ENCODE measurements around the gene UBR4. TPM values are rescaled to one million over a fixed set of nuclear protein-coding genes. Genes with fewer than 3 reads are reported as not detected.

The UBR4 gene
- total RNA-seq, 4 donors from 2014 or later = 214 to 324 (median 272) TPM

DNA sequence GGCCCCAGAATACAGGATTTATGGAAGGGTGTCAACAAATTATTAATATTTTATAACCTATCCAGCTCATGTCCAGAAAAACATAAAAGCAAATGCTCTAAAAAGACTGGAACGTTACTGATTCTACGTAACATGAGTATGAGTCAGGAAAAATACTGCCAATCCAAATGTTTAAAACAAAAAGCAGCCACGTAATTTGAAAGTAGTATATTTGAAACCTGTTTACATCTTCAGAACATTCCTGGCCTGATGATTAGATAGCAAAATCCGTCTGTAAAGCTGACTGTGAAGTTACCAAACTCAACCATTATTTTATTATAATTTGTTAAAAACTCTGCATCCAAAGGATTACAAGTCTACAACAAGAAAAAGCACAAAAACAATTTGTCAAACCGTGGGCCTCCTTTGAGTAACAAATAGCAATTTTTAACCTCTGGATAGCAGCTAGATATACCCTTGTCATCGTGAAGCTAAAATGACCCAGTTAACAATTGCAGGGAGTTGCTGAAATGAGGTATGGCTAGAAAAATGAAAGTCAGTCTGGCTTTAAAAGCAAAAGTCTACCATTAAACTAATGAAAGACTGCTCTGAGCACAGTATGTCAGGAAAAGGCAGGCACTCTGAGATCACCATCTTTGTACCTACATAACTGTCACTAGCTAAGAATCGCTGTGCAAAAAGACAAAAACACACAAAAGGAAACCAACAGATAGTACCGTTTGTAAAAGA is 1.2 kb downstream of the UBR4 start:
- WGBS = 13% methylated on average over 8 of the region's 8 CpGs
- Histone ChIP-seq H3K36me3 (peaks cover 4% of the 10 kb centered on the region), H3K4me1 (peaks cover 57% of the 10 kb centered on the region), H3K27me3 (no peaks in the 10 kb centered on the region), H3K9me3 (no peaks in the 10 kb centered on the region), H3K4me3 (peak overlapping the region; percentile 92), H3K27ac (peak overlapping the region; percentile 91)
- DNase-seq (ENCODE audit: low spot score in 2 of 2) = no peak
- TF ChIP-seq, protein P1, sequence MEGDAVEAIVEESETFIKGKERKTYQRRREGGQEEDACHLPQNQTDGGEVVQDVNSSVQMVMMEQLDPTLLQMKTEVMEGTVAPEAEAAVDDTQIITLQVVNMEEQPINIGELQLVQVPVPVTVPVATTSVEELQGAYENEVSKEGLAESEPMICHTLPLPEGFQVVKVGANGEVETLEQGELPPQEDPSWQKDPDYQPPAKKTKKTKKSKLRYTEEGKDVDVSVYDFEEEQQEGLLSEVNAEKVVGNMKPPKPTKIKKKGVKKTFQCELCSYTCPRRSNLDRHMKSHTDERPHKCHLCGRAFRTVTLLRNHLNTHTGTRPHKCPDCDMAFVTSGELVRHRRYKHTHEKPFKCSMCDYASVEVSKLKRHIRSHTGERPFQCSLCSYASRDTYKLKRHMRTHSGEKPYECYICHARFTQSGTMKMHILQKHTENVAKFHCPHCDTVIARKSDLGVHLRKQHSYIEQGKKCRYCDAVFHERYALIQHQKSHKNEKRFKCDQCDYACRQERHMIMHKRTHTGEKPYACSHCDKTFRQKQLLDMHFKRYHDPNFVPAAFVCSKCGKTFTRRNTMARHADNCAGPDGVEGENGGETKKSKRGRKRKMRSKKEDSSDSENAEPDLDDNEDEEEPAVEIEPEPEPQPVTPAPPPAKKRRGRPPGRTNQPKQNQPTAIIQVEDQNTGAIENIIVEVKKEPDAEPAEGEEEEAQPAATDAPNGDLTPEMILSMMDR (IDR thresholded peaks at IDR 0.05) = no peak
- TF ChIP-seq POLR2AphosphoS5 (IDR thresholded peaks at IDR 0.05) = no peak
- no peak for TF ChIP-seq POLR2A (IDR thresholded peaks at IDR 0.05)
- TF ChIP-seq EP300 (IDR thresholded peaks at IDR 0.05) = no peak

DNA sequence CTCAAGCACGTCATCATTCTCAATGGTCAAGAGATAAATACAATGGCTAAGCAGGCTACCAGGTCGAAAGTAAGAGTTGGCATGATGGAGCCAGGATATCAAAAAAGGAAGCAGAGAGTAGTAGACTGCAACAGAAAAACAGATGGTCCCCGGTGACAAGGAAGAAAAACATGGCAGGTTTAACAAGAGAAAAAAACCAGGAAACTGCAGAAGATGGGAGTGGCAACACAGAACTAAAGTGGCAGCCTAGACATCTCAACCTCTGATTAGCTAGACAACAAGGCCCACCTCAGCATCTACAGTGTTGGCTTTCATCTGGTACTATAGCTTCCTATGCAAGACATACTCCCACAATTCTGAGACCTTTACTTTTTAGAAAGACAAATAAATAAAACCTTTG is 3.1 kb downstream of the UBR4 start:
- 78% methylated on average over 3 of the region's 3 CpGs for WGBS

DNA sequence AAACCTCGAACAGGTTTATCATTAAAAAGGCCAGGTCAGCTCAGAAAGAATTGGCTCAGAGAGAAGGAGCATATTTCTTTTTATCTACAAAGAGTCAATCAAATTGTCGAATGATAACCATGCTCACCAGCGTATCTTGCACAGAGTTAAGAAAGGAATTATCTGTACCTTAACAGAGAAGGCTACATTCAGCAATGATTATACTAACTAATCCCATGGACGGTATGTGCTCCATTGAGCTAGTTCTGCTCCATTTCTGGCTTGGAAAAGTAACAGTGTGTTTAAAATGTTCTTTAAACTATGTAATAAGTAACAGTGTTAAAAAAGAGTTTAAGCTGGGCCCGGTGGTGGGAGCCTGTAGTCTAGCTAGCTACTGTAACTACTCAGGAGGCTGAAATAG is 4.2 kb downstream of the UBR4 start:
- H3K4me1 ChIP-seq = peaks cover 57% of the 10 kb centered on the region
- H3K27ac ChIP-seq = no peak overlapping the region
- WGBS = 83% methylated on average over 5 of the region's 5 CpGs

More for the DNA sequence above, 3.1 kb downstream of the UBR4 start:
- Histone ChIP-seq H3K27me3 (no peaks in the 10 kb centered on the region), H3K4me1 (peaks cover 61% of the 10 kb centered on the region), H3K27ac (no peak overlapping the region), H3K36me3 (no peaks in the 10 kb centered on the region), H3K9me3 (no peaks in the 10 kb centered on the region), H3K4me3 (no peak overlapping the region)
- TF ChIP-seq EP300 (IDR thresholded peaks at IDR 0.05) (no peak), POLR2A (IDR thresholded peaks at IDR 0.05) (no peak), POLR2AphosphoS5 (IDR thresholded peaks at IDR 0.05) (no peak)
- TF ChIP-seq, protein P1 (IDR thresholded peaks at IDR 0.05) = no peak
- DNase-seq (ENCODE audit: low spot score in 2 of 2) = no peak

DNA sequence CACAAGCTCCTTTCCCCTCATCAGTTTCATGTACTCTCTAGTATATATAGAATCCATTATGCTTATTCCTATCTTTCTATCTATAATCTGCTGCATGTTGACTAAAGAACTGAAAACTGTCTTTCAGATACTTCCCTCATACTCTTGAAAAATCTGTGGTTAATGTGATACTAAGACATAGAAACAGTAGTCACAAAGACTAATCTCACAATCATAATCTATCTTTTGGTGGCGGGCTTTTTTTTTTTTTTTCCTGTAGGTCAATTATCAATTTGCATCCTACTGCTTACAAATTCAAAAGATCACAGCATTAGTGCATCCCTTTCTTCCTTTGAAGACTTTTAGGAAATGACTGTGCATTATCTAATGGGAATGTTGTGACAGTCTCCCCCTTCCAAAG is 4.7 kb downstream of the UBR4 start:
- Histone ChIP-seq H3K4me1 (peaks cover 56% of the 10 kb centered on the region), H3K4me3 (no peak overlapping the region), H3K36me3 (peaks cover 6% of the 10 kb centered on the region), H3K27ac (no peak overlapping the region), H3K9me3 (no peaks in the 10 kb centered on the region), H3K27me3 (no peaks in the 10 kb centered on the region)
- DNase-seq (ENCODE audit: low spot score in 2 of 2) = no peak
- TF ChIP-seq EP300 (IDR thresholded peaks at IDR 0.05) (no peak), POLR2A (IDR thresholded peaks at IDR 0.05) (no peak), POLR2AphosphoS5 (IDR thresholded peaks at IDR 0.05) (no peak)
- TF ChIP-seq, protein P1 (IDR thresholded peaks at IDR 0.05) = no peak
- 70% methylated on average over 1 of the region's 1 CpG for WGBS

More for the DNA sequence above, 4.2 kb downstream of the UBR4 start:
- DNase-seq (ENCODE audit: low spot score in 2 of 2) = no peak
- Histone ChIP-seq H3K4me3 (no peak overlapping the region), H3K9me3 (no peaks in the 10 kb centered on the region), H3K27me3 (no peaks in the 10 kb centered on the region), H3K36me3 (peaks cover 6% of the 10 kb centered on the region)
- TF ChIP-seq POLR2A (IDR thresholded peaks at IDR 0.05) = no peak
- TF ChIP-seq EP300 (IDR thresholded peaks at IDR 0.05) = no peak
- TF ChIP-seq, protein P1 (IDR thresholded peaks at IDR 0.05) = no peak
- TF ChIP-seq POLR2AphosphoS5 (IDR thresholded peaks at IDR 0.05) = no peak

DNA sequence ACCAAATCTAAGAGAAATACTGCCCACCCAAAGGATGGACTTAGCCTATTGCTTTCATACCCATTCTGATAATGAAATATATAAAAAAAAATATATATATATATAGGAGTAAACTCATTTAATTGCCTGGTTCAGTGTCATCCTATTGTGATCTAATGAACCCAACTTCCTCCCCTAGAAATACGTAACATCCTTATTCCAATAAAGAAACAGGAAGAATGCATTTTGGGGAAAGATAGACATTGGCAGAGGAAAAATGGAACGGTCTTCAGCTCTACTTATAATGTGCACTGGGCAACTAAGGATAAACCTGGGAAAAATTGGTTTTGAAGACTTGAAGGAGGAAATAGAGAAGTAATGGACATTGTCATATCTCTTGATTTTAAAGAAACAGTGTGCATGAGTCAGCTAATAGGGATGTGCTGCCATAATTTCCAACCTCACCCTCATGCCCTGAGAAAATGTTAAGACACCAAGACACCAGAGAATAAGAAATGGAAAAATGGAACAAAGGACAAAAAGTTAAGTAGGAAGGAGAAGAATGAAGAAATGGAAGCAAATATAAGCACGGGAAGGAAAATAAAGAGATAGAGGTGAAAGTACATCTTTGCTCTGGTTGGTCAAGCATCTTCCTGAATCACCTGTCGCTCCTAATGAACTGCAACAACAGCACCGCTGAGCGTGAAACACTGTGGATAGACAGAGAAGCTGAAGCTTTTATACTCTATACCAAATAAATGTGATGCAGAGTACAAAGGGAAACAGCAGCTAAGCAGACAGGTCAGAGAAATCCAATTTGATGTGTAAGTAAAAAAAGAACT is 5.4 kb downstream of the UBR4 start:
- no peaks in the 10 kb centered on the region for H3K9me3 ChIP-seq
- H3K27me3 ChIP-seq = no peaks in the 10 kb centered on the region

More for the DNA sequence above, 5.4 kb downstream of the UBR4 start:
- 85% methylated on average over 6 of the region's 6 CpGs for WGBS
- Histone ChIP-seq H3K4me3 (no peak overlapping the region), H3K27ac (no peak overlapping the region), H3K4me1 (peaks cover 56% of the 10 kb centered on the region), H3K36me3 (peaks cover 6% of the 10 kb centered on the region)
- TF ChIP-seq POLR2AphosphoS5 (IDR thresholded peaks at IDR 0.05) = no peak
- DNase-seq (ENCODE audit: low spot score in 2 of 2) = no peak

All from suprapubic skin (tissue), 4 donors.